Nephron progenitor cell (in vitro differentiated cells): ENCODE measurements around the gene HOXB7.

Source experiments
- DNase-seq: peaks from one replicate; pipeline ENCODE4 v3.0.0; 2021
- H3K27ac Mint-ChIP-seq: 2 replicates; pipeline ENCODE4 v1.8.0; 2021; ENCODE audit warnings: mild to moderate bottlenecking, moderate library complexity, mixed read lengths
- H3K27me3 Mint-ChIP-seq: 2 replicates; pipeline ENCODE4 v1.8.0; 2021; ENCODE audit warnings: mild to moderate bottlenecking, low read depth, mixed read lengths; ENCODE audit not compliant: poor library complexity
- H3K36me3 Mint-ChIP-seq: 2 replicates; pipeline ENCODE4 v1.8.0; 2021; ENCODE audit warnings: low read depth, mixed read lengths
- H3K4me1 Mint-ChIP-seq: 2 replicates; pipeline ENCODE4 v1.8.0; 2021; ENCODE audit warnings: mixed read lengths
- H3K4me3 Mint-ChIP-seq: 2 replicates; pipeline ENCODE4 v1.8.0; 2021; ENCODE audit warnings: mild to moderate bottlenecking, moderate library complexity, mixed read lengths
- H3K9me3 Mint-ChIP-seq: 2 replicates; pipeline ENCODE4 v1.8.0; 2021; ENCODE audit warnings: mild to moderate bottlenecking, moderate library complexity, mixed read lengths
- TF ChIP-seq, protein P1 (sequence below): fragments of 200-600 bp; sonication (generic); IDR thresholded peaks from 2 replicates; pipeline ENCODE4 v1.5.0; 2021; ENCODE audit warnings: antibody characterized with exemption

HOXB7 gene

GRCh38 chr17:48565022-48565554, 45.7 kb downstream of the HOXB7 start:
- H3K9me3 Mint-ChIP-seq = no peaks in the 10 kb centered on the region
- no peak overlapping the region for H3K4me3 Mint-ChIP-seq
- H3K36me3 Mint-ChIP-seq = peaks cover 37% of the 10 kb centered on the region
- H3K27ac Mint-ChIP-seq = no peak overlapping the region
- TF ChIP-seq, protein P1, sequence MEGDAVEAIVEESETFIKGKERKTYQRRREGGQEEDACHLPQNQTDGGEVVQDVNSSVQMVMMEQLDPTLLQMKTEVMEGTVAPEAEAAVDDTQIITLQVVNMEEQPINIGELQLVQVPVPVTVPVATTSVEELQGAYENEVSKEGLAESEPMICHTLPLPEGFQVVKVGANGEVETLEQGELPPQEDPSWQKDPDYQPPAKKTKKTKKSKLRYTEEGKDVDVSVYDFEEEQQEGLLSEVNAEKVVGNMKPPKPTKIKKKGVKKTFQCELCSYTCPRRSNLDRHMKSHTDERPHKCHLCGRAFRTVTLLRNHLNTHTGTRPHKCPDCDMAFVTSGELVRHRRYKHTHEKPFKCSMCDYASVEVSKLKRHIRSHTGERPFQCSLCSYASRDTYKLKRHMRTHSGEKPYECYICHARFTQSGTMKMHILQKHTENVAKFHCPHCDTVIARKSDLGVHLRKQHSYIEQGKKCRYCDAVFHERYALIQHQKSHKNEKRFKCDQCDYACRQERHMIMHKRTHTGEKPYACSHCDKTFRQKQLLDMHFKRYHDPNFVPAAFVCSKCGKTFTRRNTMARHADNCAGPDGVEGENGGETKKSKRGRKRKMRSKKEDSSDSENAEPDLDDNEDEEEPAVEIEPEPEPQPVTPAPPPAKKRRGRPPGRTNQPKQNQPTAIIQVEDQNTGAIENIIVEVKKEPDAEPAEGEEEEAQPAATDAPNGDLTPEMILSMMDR = no peak
- H3K4me1 Mint-ChIP-seq = peaks cover 40% of the 10 kb centered on the region
- H3K27me3 Mint-ChIP-seq = peaks cover 4% of the 10 kb centered on the region
- DNase-seq = no peak

DNA sequence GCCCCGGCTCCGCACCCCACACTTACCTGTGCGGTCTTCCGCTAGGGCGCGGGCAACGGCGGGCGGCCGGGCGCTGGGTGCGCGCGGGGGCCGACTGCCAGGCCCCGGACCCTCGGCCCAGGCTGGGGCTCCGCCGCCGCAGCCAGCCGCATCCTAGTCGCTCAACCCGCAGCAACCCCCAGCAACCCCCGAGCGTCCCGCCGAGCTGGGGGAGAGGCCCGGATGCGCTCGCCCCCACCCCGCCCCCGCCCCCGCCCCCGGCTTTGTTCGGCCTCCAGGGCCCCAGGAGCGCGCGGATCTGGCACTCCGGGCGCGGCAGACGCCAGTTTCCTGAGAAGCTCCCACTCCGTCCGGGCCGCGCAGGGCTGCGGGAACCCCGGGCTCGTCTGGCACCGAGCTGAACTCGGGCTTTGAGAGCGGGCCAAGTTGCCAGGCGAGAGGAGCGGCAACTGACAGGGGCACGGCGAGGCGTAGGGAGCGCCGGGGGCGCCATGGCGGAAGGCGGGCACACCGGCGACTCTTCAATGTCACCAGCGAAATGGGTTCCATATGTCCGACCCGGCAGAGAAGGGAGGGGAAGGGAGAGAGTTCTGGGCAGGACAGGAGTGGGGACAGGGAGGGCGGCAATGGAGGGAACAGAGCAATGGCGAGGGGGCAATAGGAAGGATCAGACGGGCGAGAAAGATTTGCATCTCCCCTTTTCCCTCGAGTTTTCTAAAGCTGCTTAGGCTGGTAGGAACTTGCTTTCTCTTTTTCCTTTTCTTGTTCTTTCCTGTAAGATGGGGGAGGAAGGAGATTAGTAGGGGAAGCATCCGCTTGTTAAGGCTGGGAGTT, 46.4 kb downstream of the HOXB7 start:
- H3K27ac Mint-ChIP-seq = no peak overlapping the region
- TF ChIP-seq, protein P1 = no peak
- H3K4me1 Mint-ChIP-seq = peaks cover 46% of the 10 kb centered on the region
- no peak overlapping the region for H3K4me3 Mint-ChIP-seq
- H3K9me3 Mint-ChIP-seq = no peaks in the 10 kb centered on the region
- H3K36me3 Mint-ChIP-seq = peaks cover 34% of the 10 kb centered on the region
- H3K27me3 Mint-ChIP-seq = peaks cover 4% of the 10 kb centered on the region
- no peak for DNase-seq

- Mint-ChIP-seq H3K4me3 (peak overlapping the region; percentile 87), H3K4me1 (peaks cover 52% of the 10 kb centered on the region), H3K27me3 (peaks cover 4% of the 10 kb centered on the region), H3K27ac (peak overlapping the region; percentile 100), H3K9me3 (no peaks in the 10 kb centered on the region), H3K36me3 (peaks cover 34% of the 10 kb centered on the region)
- no peak for DNase-seq
- TF ChIP-seq, protein P1 = no peak
Observed at GRCh38 chr17:48563867-48564187, 47.0 kb downstream of the HOXB7 start.

DNA sequence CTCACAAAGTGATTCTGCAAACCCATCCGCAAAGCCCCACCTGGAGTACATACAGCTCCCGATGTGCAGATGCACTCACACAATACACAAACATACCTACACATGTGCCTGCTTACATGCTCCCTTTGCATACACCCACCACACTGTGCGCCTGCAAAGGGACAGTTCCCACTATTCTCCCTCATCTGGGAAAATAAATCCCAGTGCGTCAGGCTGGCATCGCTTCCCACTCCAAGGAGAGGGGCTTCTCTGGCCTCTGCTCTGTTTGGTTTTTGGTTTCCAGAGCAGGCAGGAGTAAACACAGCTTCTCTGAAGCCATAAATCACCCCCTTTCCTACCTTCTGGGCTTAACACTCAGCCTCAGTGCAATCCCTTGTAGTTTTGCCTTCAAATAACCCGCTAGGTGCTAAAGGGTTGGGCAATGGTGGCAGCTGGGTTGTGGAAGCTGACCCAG, 47.4 kb downstream of the HOXB7 start:
- Mint-ChIP-seq H3K9me3 (no peaks in the 10 kb centered on the region), H3K4me1 (peaks cover 56% of the 10 kb centered on the region), H3K27me3 (peaks cover 4% of the 10 kb centered on the region), H3K36me3 (peaks cover 38% of the 10 kb centered on the region), H3K4me3 (peak overlapping the region; percentile 87), H3K27ac (peak overlapping the region; percentile 100)
- DNase-seq = peak; percentile 50
- TF ChIP-seq, protein P1 = no peak

GRCh38 chr17:48562934-48563333, 47.9 kb downstream of the HOXB7 start:
- peaks cover 43% of the 10 kb centered on the region for H3K36me3 Mint-ChIP-seq
- H3K4me3 Mint-ChIP-seq = peak overlapping the region; percentile 87
- H3K4me1 Mint-ChIP-seq = peaks cover 61% of the 10 kb centered on the region
- no peaks in the 10 kb centered on the region for H3K9me3 Mint-ChIP-seq
- peaks cover 4% of the 10 kb centered on the region for H3K27me3 Mint-ChIP-seq
- TF ChIP-seq, protein P1 = no peak
- DNase-seq = no peak
- peak overlapping the region; percentile 100 for H3K27ac Mint-ChIP-seq
